H1 (cell line): ENCODE measurements around the gene CIC. TPM values are rescaled to one million over a fixed set of nuclear protein-coding genes. Genes with fewer than 3 reads are reported as not detected.

Experiments
- CTCF ChIA-PET: fragments of 300-600 bp; sonication (Branson Sonifier 250); formaldehyde crosslinking; loops from one replicate; lab custom pipeline; 2021; ENCODE audit not compliant: partially characterized antibody; lab: Charles Lee
- POLR2A ChIA-PET: fragments of 300-600 bp; sonication (Branson Sonifier 250); formaldehyde crosslinking; loops from one replicate; lab custom pipeline; 2021; ENCODE audit warnings: inconsistent platforms; ENCODE audit not compliant: partially characterized antibody; lab: Charles Lee
- DNase-seq, 2 experiments: peaks; one replicate each; pipeline versions ENCODE4 v3.0.0 to v3.0.0-alpha.2; 2010 to 2022; ENCODE audit warnings: low spot score in 2 of 2, low read depth in 1 of 2, mixed read lengths in 1 of 2
- FAIRE-seq: peaks from 2 replicates; lab custom pipeline; 2011; peaks lifted over from hg19 to GRCh38; lab: Jason Lieb, UNC
- H2AFZ ChIP-seq: 2 replicates; pipeline ENCODE4 v1.8.1; 2012; ENCODE audit warnings: low read length, inconsistent platforms
- H2AK5ac ChIP-seq: 2 replicates; pipeline ENCODE4 v1.6.1; 2013; ENCODE audit warnings: low read depth, low read length
- H2BK120ac ChIP-seq: replicated peaks from 2 replicates; pipeline ENCODE3; 2013; ENCODE audit warnings: low read depth, low read length, inconsistent platforms
- H2BK12ac ChIP-seq: 2 replicates; pipeline ENCODE4 v1.6.1; 2013; ENCODE audit warnings: low read depth, low read length
- H2BK15ac ChIP-seq: 2 replicates; pipeline ENCODE4 v1.6.1; 2013; ENCODE audit warnings: low read length
- H2BK20ac ChIP-seq: 2 replicates; pipeline ENCODE4 v1.6.1; 2013; ENCODE audit warnings: low read length
- H2BK5ac ChIP-seq: 2 replicates; pipeline ENCODE4 v1.6.1; 2013; ENCODE audit warnings: low read depth, low read length
- H3K14ac ChIP-seq: 2 replicates; pipeline ENCODE4 v1.6.1; 2013; ENCODE audit warnings: inconsistent platforms; ENCODE audit not compliant: insufficient read length
- H3K18ac ChIP-seq: 2 replicates; pipeline ENCODE4 v1.6.1; 2013; ENCODE audit warnings: low read length; ENCODE audit errors: extremely low read depth
- H3K23ac ChIP-seq: 2 replicates; pipeline ENCODE4 v1.6.1; 2013; ENCODE audit warnings: inconsistent platforms; ENCODE audit not compliant: insufficient read length
- H3K23me2 ChIP-seq: 2 replicates; pipeline ENCODE4 v1.6.1; 2013; ENCODE audit warnings: low read depth, low read length
- H3K27ac ChIP-seq: 2 replicates; pipeline ENCODE4 v1.6.1; 2011; ENCODE audit warnings: low read depth, low read length, inconsistent platforms
- H3K27me3 ChIP-seq, 4 experiments: replicated peaks in 1 of 4; 1 replicate in 1 of 4; 2 replicates in 3 of 4; pipeline versions ENCODE4 v1.6.1 to v1.8.1; 2011 to 2013; ENCODE audit warnings: low read length in 3 of 4, mild to moderate bottlenecking in 3 of 4, inconsistent platforms in 2 of 4, mixed read lengths in 2 of 4, moderate library complexity in 1 of 4; ENCODE audit not compliant: control insufficient read depth in 3 of 4, insufficient read depth in 3 of 4; ENCODE audit errors: extremely low read depth in 1 of 4
- H3K36me3 ChIP-seq, 4 experiments: 2 replicates each; pipeline versions ENCODE4 v1.6.1 to v1.8.1; 2011 to 2013; ENCODE audit warnings: mild to moderate bottlenecking in 4 of 4, low read length in 3 of 4, moderate library complexity in 2 of 4, control low read depth in 1 of 4, inconsistent platforms in 1 of 4; ENCODE audit not compliant: insufficient read depth in 4 of 4, control insufficient read depth in 2 of 4
- H3K4ac ChIP-seq: replicated peaks from 2 replicates; pipeline ENCODE3; 2013; ENCODE audit warnings: low read length, low read depth, mixed read lengths, inconsistent platforms; ENCODE audit not compliant: insufficient read length
- H3K4me1 ChIP-seq, 4 experiments: replicated peaks in 1 of 4; 1 replicate in 1 of 4; 2 replicates in 3 of 4; pipeline versions ENCODE4 v1.6.1 to v1.8.1; 2011 to 2013; ENCODE audit warnings: low read length in 3 of 4, inconsistent platforms in 2 of 4, mixed read lengths in 1 of 4; ENCODE audit not compliant: insufficient read depth in 4 of 4, control insufficient read depth in 3 of 4
- H3K4me2 ChIP-seq, 2 experiments: 2 replicates each; pipeline versions ENCODE4 v1.6.1 to v1.8.1; 2011 to 2013; ENCODE audit warnings: low read depth in 2 of 2, low read length in 2 of 2, control low read depth in 1 of 2, inconsistent platforms in 1 of 2, mild to moderate bottlenecking in 1 of 2; ENCODE audit not compliant: insufficient read depth in 1 of 2
- H3K4me3 ChIP-seq, 4 experiments: fragments of 200-600, 300-600 bp in 1 of 4; sonication (generic), shearing (Covaris generic), sonication (Bioruptor Twin) in 1 of 4; 2 replicates each; pipeline versions ENCODE4 v1.5.1 to v1.8.1; 2011 to 2016; ENCODE audit warnings: low read length in 4 of 4, low read depth in 3 of 4, control low read depth in 2 of 4, inconsistent platforms in 2 of 4, mild to moderate bottlenecking in 2 of 4, mixed read lengths in 1 of 4, moderate library complexity in 1 of 4; ENCODE audit not compliant: insufficient read depth in 2 of 4; ENCODE audit errors: extremely low read depth in 1 of 4
- H3K56ac ChIP-seq: replicated peaks from 2 replicates; pipeline ENCODE3; 2013; ENCODE audit warnings: low read depth, mild to moderate bottlenecking, mixed read lengths, low read length, inconsistent platforms; ENCODE audit not compliant: insufficient read length
- H3K79me1 ChIP-seq: 2 replicates; pipeline ENCODE4 v1.6.1; 2013; ENCODE audit warnings: low read depth, low read length, control low read depth
- H3K79me2 ChIP-seq, 2 experiments: 2 replicates each; pipeline versions ENCODE4 v1.6.1 to v1.8.1; 2012 to 2013; ENCODE audit warnings: low read length in 2 of 2, mild to moderate bottlenecking in 2 of 2, inconsistent platforms in 1 of 2; ENCODE audit not compliant: insufficient read depth in 2 of 2, control insufficient read depth in 1 of 2
- H3K9ac ChIP-seq, 4 experiments: replicated peaks in 1 of 4; 1 replicate in 1 of 4; 2 replicates in 3 of 4; pipeline versions ENCODE4 v1.6.1 to v1.8.1; 2011 to 2013; ENCODE audit warnings: low read depth in 3 of 4, low read length in 3 of 4, control low read depth in 2 of 4, mild to moderate bottlenecking in 2 of 4, moderate library complexity in 2 of 4, inconsistent platforms in 1 of 4; ENCODE audit errors: extremely low read depth in 1 of 4
- H3K9me3 ChIP-seq, 2 experiments: 2 replicates each; pipeline versions ENCODE4 v1.6.1 to v1.8.1; 2012 to 2013; ENCODE audit warnings: mild to moderate bottlenecking in 2 of 2, moderate library complexity in 2 of 2, control low read depth in 1 of 2, inconsistent platforms in 1 of 2, low read depth in 1 of 2, low read length in 1 of 2, mixed read lengths in 1 of 2; ENCODE audit not compliant: insufficient read depth in 2 of 2
- H4K20me1 ChIP-seq, 2 experiments: replicated peaks in 1 of 2; 2 replicates each; pipeline versions ENCODE3 to v1.8.1; 2011 to 2013; ENCODE audit warnings: inconsistent platforms in 2 of 2, low read length in 2 of 2, mild to moderate bottlenecking in 1 of 2; ENCODE audit not compliant: insufficient read depth in 2 of 2, control insufficient read depth in 1 of 2
- H4K5ac ChIP-seq: 2 replicates; pipeline ENCODE4 v1.6.1; 2013; ENCODE audit warnings: low read length, low read depth, mixed read lengths, inconsistent platforms; ENCODE audit not compliant: insufficient read length
- H4K8ac ChIP-seq: 2 replicates; pipeline ENCODE4 v1.8.0; 2013; ENCODE audit warnings: mild to moderate bottlenecking, moderate library complexity, low read length, inconsistent platforms; ENCODE audit not compliant: insufficient read depth; ENCODE audit errors: extremely low read depth
- H4K91ac ChIP-seq: replicated peaks from 2 replicates; pipeline ENCODE3; 2013; ENCODE audit warnings: low read length, mixed read lengths, inconsistent platforms; ENCODE audit not compliant: insufficient read length
- EP300 ChIP-seq, 2 experiments: IDR thresholded peaks; 1 replicate in 1 of 2; 2 replicates in 1 of 2; pipeline ENCODE4 v1.6.1; 2011 to 2012; ENCODE audit warnings: low read depth in 2 of 2, low read length in 2 of 2, mild to moderate bottlenecking in 2 of 2, borderline replicate concordance in 1 of 2, inconsistent platforms in 1 of 2, moderate library complexity in 1 of 2
- KDM5A ChIP-seq: fragments of 200-600 bp; IDR thresholded peaks from 2 replicates; pipeline ENCODE4 v1.7.1; 2012; ENCODE audit warnings: mild to moderate bottlenecking, low read length, inconsistent platforms, mixed read lengths
- POLR2A ChIP-seq, 2 experiments: IDR thresholded peaks; 1 replicate in 1 of 2; 2 replicates in 1 of 2; pipeline ENCODE4 v1.6.1; 2011; ENCODE audit warnings: low read depth in 2 of 2, low read length in 2 of 2, mild to moderate bottlenecking in 2 of 2; ENCODE audit errors: control extremely low read depth in 1 of 2
- SIN3A ChIP-seq, 2 experiments: IDR thresholded peaks in 1 of 2; conservative IDR thresholded peaks in 1 of 2; 2 replicates each; pipeline ENCODE4 v1.6.1; 2011 to 2012; ENCODE audit warnings: low read length in 2 of 2, improper control_type of control experiment in 1 of 2, low read depth in 1 of 2, mild to moderate bottlenecking in 1 of 2
- SP4 ChIP-seq: IDR thresholded peaks from 2 replicates; pipeline ENCODE4 v1.6.1; 2012; ENCODE audit warnings: low read length, inconsistent platforms
- WGBS, 2 experiments: shearing (Covaris generic) in 1 of 2; methylation state at CpG; one replicate each; pipeline versions ENCODE4 v1.1.6 to v1.1.7; 2013 to 2015; ENCODE audit warnings: low lambda C conversion rate in 2 of 2, mixed read lengths in 2 of 2, inconsistent platforms in 1 of 2, low coverage in 1 of 2, missing lambda C conversion rate in 1 of 2; ENCODE audit not compliant: insufficient replicate concordance in 2 of 2, insufficient coverage in 1 of 2, insufficient read length in 1 of 2; ENCODE audit errors: extremely low coverage in 1 of 2, missing lambda C conversion rate in 1 of 2; 5-methylcytosine and 5-hydroxymethylcytosine counted together
- polyA plus RNA-seq, 7 experiments: library from polyadenylated mRNA; depleted of rRNA in 3 of 7; stranded (reverse) in 5 of 7; unstranded in 2 of 7; fragments of >200 nt in 5 of 7; fragments of 200-250 nt in 2 of 7; gene quantifications; 1 replicate in 5 of 7; 2 replicates in 1 of 7; 4 replicates in 1 of 7; pipeline versions ENCODE4 v1.2.1 to v1.2.3, GENCODE V29; 2011 to 2013; ENCODE audit warnings: missing spikeins in 2 of 7, mixed read lengths in 2 of 7
- total RNA-seq: library from RNA; stranded (reverse); fragmentation: NEBNext Ultra II Directional; extraction: Animal tissue kit (Norgen Biotek cat#: 25700); gene quantifications from 2 replicates; pipeline ENCODE4 v1.2.1, GENCODE V29; 2021

The CIC gene
- total and polyA plus RNA-seq, 2 of the 8 experiments (the other 6 are each of a cell fraction or from before 2014, with no cell fraction given): 13.2 to 43.6 TPM

GRCh38 chr19:42289556-42290041, 20.5 kb downstream of the CIC start:
- no peak overlapping the region for H2BK120ac ChIP-seq
- no peak overlapping the region for H3K14ac ChIP-seq
- H3K4me1 ChIP-seq: peaks cover 0 to 12% (median 9%) of the 10 kb centered on the region in 4 experiments; a peak in 5 of 7 replicates
- H3K9me3 ChIP-seq: no peaks in the 10 kb centered on the region
- FAIRE-seq: no peak
- H2BK5ac ChIP-seq: no peak overlapping the region
- no peak overlapping the region for H3K18ac ChIP-seq
- no peaks in the 10 kb centered on the region for H3K27me3 ChIP-seq
- peaks cover 7% of the 10 kb centered on the region for H3K23me2 ChIP-seq
- no peak overlapping the region for H3K9ac ChIP-seq
- peaks cover 0 to 18% of the 10 kb centered on the region in 2 experiments; a peak in 2 of 4 replicates for H3K79me2 ChIP-seq
- H3K4me3 ChIP-seq: no peak overlapping the region
- no peak overlapping the region for H2BK20ac ChIP-seq
- no peak for DNase-seq
- H2BK12ac ChIP-seq: no peak overlapping the region
- peaks cover 21% of the 10 kb centered on the region for H3K79me1 ChIP-seq
- TF ChIP-seq EP300 (IDR thresholded peaks at IDR 0.05; ENCODE audit: borderline replicate concordance in 1 of 2, low read depth in 2 of 2, low read length in 2 of 2): no peak
- TF ChIP-seq SIN3A (conservative IDR thresholded peaks at IDR 0.05 in 1 of 2, IDR thresholded peaks at IDR 0.05 in 1 of 2; ENCODE audit: low read depth in 1 of 2, low read length in 2 of 2): no peak
- TF ChIP-seq SP4: no peak
- TF ChIP-seq POLR2A (IDR thresholded peaks at IDR 0.05; ENCODE audit: control extremely low read depth in 1 of 2, low read depth in 2 of 2, low read length in 2 of 2): no peak
- TF ChIP-seq KDM5A: no peak
- no peak overlapping the region for H2BK15ac ChIP-seq
- POLR2A ChIA-PET: interaction anchor here (0.7 to 3.0 kb wide), 7 partner anchors 8 to 87 kb away, joined by 3 to 18 read pairs (median 5); partner anchors contain the start of genes GSK3A and PAFAH1B3
- no peak overlapping the region for H2AK5ac ChIP-seq
- H4K91ac ChIP-seq: no peak overlapping the region
- H4K8ac ChIP-seq: peak overlapping the region; percentile 16; the same call in 1 of the 2 replicates
- no peak overlapping the region for H3K4ac ChIP-seq
- WGBS, 2 experiments: 94% methylated on average over 8 of the region's 8 CpGs; no CpG with 5 or more reads in 1 of the 2 experiments
- no peak overlapping the region for H4K5ac ChIP-seq
- peaks cover 3 to 23% of the 10 kb centered on the region in 2 experiments for H4K20me1 ChIP-seq
- no peak overlapping the region for H3K27ac ChIP-seq
- no peak overlapping the region for H3K23ac ChIP-seq
- H2AFZ ChIP-seq: no peak overlapping the region
- no peak overlapping the region for H3K4me2 ChIP-seq
- H3K56ac ChIP-seq: no peak overlapping the region
- peaks cover 13 to 64% (median 51%) of the 10 kb centered on the region in 4 experiments; a peak in 7 of 8 replicates for H3K36me3 ChIP-seq
- CTCF ChIA-PET: interaction anchor here (1.3 to 10.6 kb wide), 6 partner anchors 7 to 42 kb away, joined by 3 to 155 read pairs (median 8); partner anchors contain the start of gene GSK3A
